ENCODE data around the gene USH1G.
A peak's percentile ranks its signal among the peaks of the same experiment; 100 is the strongest.
"Not testable (repeated sequence)": the region's sequence is repeated elsewhere in the genome, so short reads cannot be mapped to it uniquely, and the experiment has no call there.

The USH1G gene

DNA sequence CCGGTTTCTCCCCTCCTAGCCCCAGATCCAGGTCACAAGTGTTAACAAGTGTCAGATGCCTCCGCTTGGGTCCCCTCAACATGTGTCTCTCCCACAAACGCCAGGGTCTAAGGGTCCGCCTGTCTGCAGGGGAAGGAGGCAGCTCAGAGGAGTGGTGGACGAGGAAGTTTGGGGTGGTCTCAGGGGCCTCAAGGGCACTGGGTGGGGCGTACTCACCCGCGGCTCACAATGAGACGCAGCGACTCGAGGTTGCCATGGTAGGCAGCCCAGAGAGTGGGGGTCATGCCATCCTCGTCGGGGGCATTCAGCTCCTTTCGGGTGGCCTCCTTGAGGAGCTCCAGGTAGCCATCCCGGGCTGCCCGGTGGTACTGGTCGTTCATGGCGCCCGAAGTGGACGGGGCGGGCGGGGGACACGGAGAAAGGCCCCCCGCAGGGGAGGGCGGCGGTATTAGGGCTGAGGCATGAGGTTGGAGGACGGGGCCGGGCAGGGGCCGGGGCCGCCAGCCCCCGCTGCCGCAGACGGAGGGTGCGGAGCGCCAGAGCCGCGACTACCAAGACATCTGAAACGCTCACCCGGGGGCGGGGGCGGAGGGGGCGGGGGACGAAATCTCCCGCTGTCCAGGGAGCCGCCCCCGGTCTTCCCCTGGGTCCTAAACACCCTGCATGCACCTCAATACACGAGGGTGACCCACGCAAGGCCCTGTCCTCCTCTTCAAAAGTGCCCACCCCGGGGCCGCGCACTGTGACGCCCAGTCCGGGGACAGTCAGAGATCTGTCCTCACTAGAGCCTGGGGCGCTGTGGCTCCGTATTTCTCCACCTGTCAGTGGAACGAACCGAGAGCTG lies at the start of gene USH1G:
Gene USH1G, minus strand, starts transcription at position 562 of the 844 bp plus-strand sequence. Its CDS starts 182 bp downstream, at position 380.
- DNase-seq (ENCODE audit: low read depth, low spot score), result no peak
- peak within 1 kb of the TSS; percentile 49 for H3K4me3 ChIP-seq (ENCODE audit: insufficient read length, low read depth)
- H3K27me3 ChIP-seq (ENCODE audit: insufficient read depth, insufficient read length), result peaks cover 68% of the 10 kb centered on the region
- TF ChIP-seq ZNF274 (IDR thresholded peaks at IDR 0.05; ENCODE audit: low read depth, low read length) (no peak), YY1 (IDR thresholded peaks at IDR 0.05; ENCODE audit: insufficient read depth, insufficient read length) (no peak), SUZ12 (IDR thresholded peaks at IDR 0.05; ENCODE audit: extremely low read depth, insufficient read depth, insufficient read length) (no peak)
- no peaks in the 10 kb centered on the region for H3K9me3 ChIP-seq (ENCODE audit: insufficient read depth, low read length)
- H3K4me1 ChIP-seq (ENCODE audit: insufficient read depth, insufficient read length), result peaks cover 25% of the 10 kb centered on the region
- no peaks in the 10 kb centered on the region for H3K36me3 ChIP-seq (ENCODE audit: insufficient read depth, insufficient read length, low read length)
- peak within 1 kb of the TSS; percentile 77 for H3K9ac ChIP-seq (ENCODE audit: insufficient read length, low read depth)

DNA sequence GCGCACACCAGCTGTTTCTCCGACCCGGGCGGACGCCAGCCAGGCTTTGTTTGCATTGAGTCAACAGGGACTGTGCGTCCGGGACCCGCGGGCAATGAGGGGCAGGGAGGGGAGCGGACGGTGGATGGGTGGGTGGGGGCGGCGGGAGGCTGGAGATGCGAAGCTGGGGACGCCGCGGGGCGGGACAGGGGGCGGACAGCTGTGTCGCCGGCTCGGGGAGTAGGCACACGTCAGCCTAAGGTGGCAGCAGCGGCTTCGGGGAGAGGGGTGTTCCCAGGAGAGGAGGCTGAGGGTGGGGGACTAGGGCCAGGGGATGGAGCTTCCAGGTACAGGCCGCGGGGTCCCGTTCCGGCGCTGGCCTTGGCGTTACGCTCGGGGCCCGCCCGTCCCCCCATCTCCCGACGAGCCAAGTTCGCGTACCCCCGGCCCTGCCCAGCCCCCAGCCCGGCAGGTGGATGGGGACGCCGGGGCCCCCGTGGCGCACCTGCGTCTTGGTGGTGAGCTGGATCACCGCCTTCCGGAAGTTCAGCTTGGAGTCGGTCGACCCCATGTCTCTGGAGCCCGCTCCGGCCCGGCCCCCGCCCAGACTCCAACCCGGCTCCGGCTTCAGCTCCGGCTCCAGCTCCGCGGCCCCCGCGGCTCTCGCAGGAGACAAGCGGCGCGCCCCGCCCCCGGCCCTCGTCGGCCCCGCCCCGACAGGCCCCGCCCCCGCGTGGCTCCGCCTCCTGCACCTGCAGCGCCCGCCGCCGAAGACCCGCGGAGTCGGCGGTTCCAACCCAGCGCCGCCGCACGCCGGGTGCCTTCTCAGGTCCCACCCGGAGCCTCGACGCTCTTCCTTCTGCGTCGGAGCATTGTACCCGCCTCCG lies 49.3 kb upstream of the USH1G start, which contains the start of gene HID1:
Gene HID1, minus strand, starts transcription at position 653 of the 866 bp plus-strand sequence. Its CDS starts 103 bp downstream, at position 550.
- TF ChIP-seq YY1 (IDR thresholded peaks at IDR 0.05; ENCODE audit: insufficient read depth, insufficient read length) (no peak), SUZ12 (IDR thresholded peaks at IDR 0.05; ENCODE audit: extremely low read depth, insufficient read depth, insufficient read length) (peak; percentile 68), ZNF274 (IDR thresholded peaks at IDR 0.05; ENCODE audit: low read depth, low read length) (no peak)
- DNase-seq (ENCODE audit: low read depth, low spot score), result peak; percentile 38
- Histone ChIP-seq H3K9ac (ENCODE audit: insufficient read length, low read depth) (peak within 1 kb of the TSS; percentile 61), H3K4me3 (ENCODE audit: insufficient read length, low read depth) (peak within 1 kb of the TSS; percentile 61), H3K4me1 (ENCODE audit: insufficient read depth, insufficient read length) (peaks cover 7% of the 10 kb centered on the region), H3K9me3 (ENCODE audit: insufficient read depth, low read length) (no peaks in the 10 kb centered on the region), H3K27me3 (ENCODE audit: insufficient read depth, insufficient read length) (peaks cover 60% of the 10 kb centered on the region), H3K36me3 (ENCODE audit: insufficient read depth, insufficient read length, low read length) (no peaks in the 10 kb centered on the region)

DNA sequence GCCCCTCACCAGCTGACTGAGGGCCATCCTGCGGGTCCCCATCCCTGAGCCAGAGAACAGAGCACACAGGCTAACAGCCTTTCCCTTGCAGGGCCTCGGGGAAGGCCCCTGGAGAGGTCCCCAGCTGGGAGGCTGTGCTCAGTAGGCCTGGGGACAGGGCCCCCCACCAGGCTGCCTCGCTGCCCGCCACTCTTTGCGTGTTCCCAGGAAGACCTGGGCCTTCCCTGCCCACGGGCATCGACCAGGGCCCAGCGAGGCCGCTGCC lies 48.7 kb upstream of the USH1G start:
- Histone ChIP-seq H3K4me3 (ENCODE audit: insufficient read length, low read depth) (peak overlapping the region; percentile 61), H3K27me3 (ENCODE audit: insufficient read depth, insufficient read length) (peaks cover 60% of the 10 kb centered on the region), H3K9ac (ENCODE audit: insufficient read length, low read depth) (peak overlapping the region; percentile 1)

DNA sequence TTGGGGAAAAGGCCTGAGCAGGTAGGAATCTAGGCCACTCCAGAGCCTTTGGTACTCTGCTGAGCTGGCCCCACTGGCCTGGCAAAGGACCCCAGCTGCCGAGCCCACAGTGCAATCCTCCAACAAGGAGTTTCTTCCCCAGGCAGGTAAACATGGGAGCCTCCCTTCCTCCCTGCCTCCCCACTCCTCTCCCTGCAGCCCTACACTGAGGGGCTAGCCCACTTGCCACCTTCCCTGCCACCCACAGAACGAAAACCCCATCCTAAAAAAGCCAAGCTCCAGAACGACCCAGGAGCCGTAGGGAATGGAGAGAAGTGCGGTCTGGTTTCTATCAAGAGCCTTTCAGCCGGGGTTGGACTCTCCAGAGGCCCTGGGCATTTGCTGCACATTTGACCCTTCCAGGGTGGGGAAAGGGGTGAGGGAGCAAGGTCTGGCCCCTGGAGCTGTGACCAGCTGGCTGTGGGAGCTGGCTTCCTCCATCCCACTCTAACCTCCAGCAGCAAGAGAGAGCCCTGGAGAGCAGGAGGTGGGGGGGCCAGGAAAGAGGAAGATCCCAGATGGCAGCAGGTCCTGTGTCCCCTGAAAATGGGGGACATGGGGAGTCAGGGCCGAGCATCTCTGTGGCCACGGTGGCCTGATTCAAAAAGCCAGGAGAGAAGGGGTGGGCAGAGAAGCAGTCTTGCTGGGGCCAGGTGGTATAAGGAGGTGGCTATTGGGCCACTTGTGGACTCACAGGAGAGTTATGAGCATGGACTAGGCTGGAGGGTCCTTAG lies 48.2 kb upstream of the USH1G start:
- Histone ChIP-seq H3K27me3 (ENCODE audit: insufficient read depth, insufficient read length) (peaks cover 60% of the 10 kb centered on the region), H3K9ac (ENCODE audit: insufficient read length, low read depth) (peak overlapping the region; percentile 1), H3K9me3 (ENCODE audit: insufficient read depth, low read length) (no peaks in the 10 kb centered on the region), H3K4me1 (ENCODE audit: insufficient read depth, insufficient read length) (peaks cover 7% of the 10 kb centered on the region), H3K36me3 (ENCODE audit: insufficient read depth, insufficient read length, low read length) (no peaks in the 10 kb centered on the region), H3K4me3 (ENCODE audit: insufficient read length, low read depth) (peak overlapping the region; percentile 61)
- no peak for DNase-seq (ENCODE audit: low read depth, low spot score)
- TF ChIP-seq ZNF274 (IDR thresholded peaks at IDR 0.05; ENCODE audit: low read depth, low read length) (no peak), YY1 (IDR thresholded peaks at IDR 0.05; ENCODE audit: insufficient read depth, insufficient read length) (no peak), SUZ12 (IDR thresholded peaks at IDR 0.05; ENCODE audit: extremely low read depth, insufficient read depth, insufficient read length) (no peak)

More for the DNA sequence above, 48.7 kb upstream of the USH1G start:
- no peaks in the 10 kb centered on the region for H3K9me3 ChIP-seq (ENCODE audit: insufficient read depth, low read length)
- peaks cover 7% of the 10 kb centered on the region for H3K4me1 ChIP-seq (ENCODE audit: insufficient read depth, insufficient read length)
- no peak for DNase-seq (ENCODE audit: low read depth, low spot score)
- TF ChIP-seq SUZ12 (IDR thresholded peaks at IDR 0.05; ENCODE audit: extremely low read depth, insufficient read depth, insufficient read length), result peak; percentile 40
- TF ChIP-seq ZNF274 (IDR thresholded peaks at IDR 0.05; ENCODE audit: low read depth, low read length), result no peak
- no peak for TF ChIP-seq YY1 (IDR thresholded peaks at IDR 0.05; ENCODE audit: insufficient read depth, insufficient read length)
- no peaks in the 10 kb centered on the region for H3K36me3 ChIP-seq (ENCODE audit: insufficient read depth, insufficient read length, low read length)

DNA sequence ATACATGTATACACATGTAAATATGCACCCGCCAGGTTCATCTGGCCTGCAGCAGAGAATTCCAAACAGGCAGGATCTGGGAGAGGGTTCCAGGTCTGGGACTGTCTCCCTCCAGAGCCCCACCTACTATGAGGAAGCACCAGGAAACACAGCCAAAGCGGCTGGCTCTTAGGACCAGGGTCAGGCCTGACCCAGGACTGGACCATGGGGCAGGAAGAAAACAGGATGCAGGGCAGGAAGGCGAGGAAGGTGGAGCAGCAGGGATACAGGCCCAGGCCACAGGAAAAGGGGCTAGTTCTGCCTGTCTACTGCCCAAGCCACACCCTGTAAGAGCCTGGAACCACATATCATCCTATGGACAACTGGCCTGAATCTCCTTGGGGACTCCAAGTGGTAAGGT lies 47.3 kb upstream of the USH1G start:
- H3K27me3 ChIP-seq (ENCODE audit: insufficient read depth, insufficient read length), result peaks cover 53% of the 10 kb centered on the region
- DNase-seq (ENCODE audit: low read depth, low spot score), result no peak
- H3K36me3 ChIP-seq (ENCODE audit: insufficient read depth, insufficient read length, low read length), result no peaks in the 10 kb centered on the region
- H3K9ac ChIP-seq (ENCODE audit: insufficient read length, low read depth), result no peak overlapping the region
- TF ChIP-seq SUZ12 (IDR thresholded peaks at IDR 0.05; ENCODE audit: extremely low read depth, insufficient read depth, insufficient read length) (no peak), ZNF274 (IDR thresholded peaks at IDR 0.05; ENCODE audit: low read depth, low read length) (no peak), YY1 (IDR thresholded peaks at IDR 0.05; ENCODE audit: insufficient read depth, insufficient read length) (no peak)
- no peaks in the 10 kb centered on the region for H3K9me3 ChIP-seq (ENCODE audit: insufficient read depth, low read length)
- H3K4me3 ChIP-seq (ENCODE audit: insufficient read length, low read depth), result no peak overlapping the region
- peaks cover 7% of the 10 kb centered on the region for H3K4me1 ChIP-seq (ENCODE audit: insufficient read depth, insufficient read length)

DNA sequence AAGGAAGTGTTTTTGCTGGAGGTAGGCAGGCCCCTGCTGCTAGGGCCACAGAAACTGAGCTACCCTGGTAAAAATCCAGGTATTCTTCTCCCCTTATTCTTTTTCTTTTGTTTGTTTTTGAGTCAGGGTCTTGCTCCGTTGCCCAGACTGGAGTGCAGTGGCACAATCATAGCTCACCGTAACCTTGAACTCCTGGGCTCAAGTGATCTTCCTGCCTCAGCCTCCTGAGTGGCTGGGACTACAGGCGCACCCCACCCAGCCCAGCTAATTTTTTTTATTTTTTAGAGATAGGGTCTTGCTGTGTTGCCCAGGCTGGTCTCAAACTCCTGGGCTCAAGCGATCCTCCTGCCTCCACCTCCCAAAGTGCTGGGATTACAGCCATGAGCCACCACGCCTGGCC lies 46.4 kb upstream of the USH1G start:
- not testable (repeated sequence) for H3K9ac ChIP-seq (ENCODE audit: insufficient read length, low read depth); DNase-seq (ENCODE audit: low read depth, low spot score); H3K36me3 ChIP-seq (ENCODE audit: insufficient read depth, insufficient read length, low read length); H3K4me1 ChIP-seq (ENCODE audit: insufficient read depth, insufficient read length); H3K4me3 ChIP-seq (ENCODE audit: insufficient read length, low read depth); H3K9me3 ChIP-seq (ENCODE audit: insufficient read depth, low read length)
- H3K27me3 ChIP-seq (ENCODE audit: insufficient read depth, insufficient read length), result peaks cover 44% of the 10 kb centered on the region
